Stomach (tissue), 4 donors: ENCODE measurements around the gene PITPNM3.

Source experiments
- CTCF ChIP-seq, 7 experiments: fragments of 450-650 bp in 4 of 7; fragments of 200-600 bp in 3 of 7; sonication (generic) in 3 of 7; IDR thresholded peaks; one replicate each; pipeline ENCODE4 v1.5.1; 2016 to 2019; ENCODE audit warnings: antibody characterized with exemption in 7 of 7, control low read depth in 2 of 7, mild to moderate bottlenecking in 1 of 7
- POLR2A ChIP-seq, 4 donors: fragments of 450-650 bp; IDR thresholded peaks; one replicate each; pipeline ENCODE4 v1.6.1; 2016; ENCODE audit warnings: antibody characterized with exemption in 4 of 4, control low read depth in 2 of 4, mild to moderate bottlenecking in 1 of 4, moderate library complexity in 1 of 4
- POLR2AphosphoS5 ChIP-seq, 3 donors: sonication (generic); formaldehyde crosslinking; IDR thresholded peaks; one replicate each; pipeline ENCODE4 v1.6.1; 2016; ENCODE audit warnings: antibody characterized with exemption in 3 of 3

GRCh38 chr17:6548034-6548433 is 8.3 kb downstream of the PITPNM3 start:
- TF ChIP-seq CTCF (IDR thresholded peaks at IDR 0.05) (no peak), POLR2AphosphoS5 (IDR thresholded peaks at IDR 0.05) (no peak), POLR2A (IDR thresholded peaks at IDR 0.05) (no peak)
